ENCODE results near the gene PHF21B.

PHF21B gene

DNA sequence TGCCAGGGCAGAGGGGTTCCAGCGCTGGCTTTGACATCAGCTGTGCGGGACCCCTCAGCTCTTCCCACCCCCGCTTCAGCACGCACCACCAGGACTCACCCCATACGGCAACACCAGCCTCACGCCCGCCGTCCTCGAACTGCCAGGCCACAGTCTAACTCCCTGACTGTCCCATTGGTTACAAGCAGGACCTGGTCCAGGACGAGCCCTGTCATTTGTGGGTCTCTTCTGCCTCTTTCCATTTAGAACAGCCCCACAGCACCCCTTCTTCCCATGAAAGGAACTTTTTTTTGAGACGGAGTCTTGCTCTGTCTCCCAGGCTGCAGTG is 81.7 kb downstream of the PHF21B start:
- in situ Hi-C loops (cut with MboI; ENCODE audit: low sequenced_read_pairs, unreplicated experiment): no loop called here
- no peak for DNase-seq (ENCODE audit: low spot score)
- TF ChIP-seq, protein P1, sequence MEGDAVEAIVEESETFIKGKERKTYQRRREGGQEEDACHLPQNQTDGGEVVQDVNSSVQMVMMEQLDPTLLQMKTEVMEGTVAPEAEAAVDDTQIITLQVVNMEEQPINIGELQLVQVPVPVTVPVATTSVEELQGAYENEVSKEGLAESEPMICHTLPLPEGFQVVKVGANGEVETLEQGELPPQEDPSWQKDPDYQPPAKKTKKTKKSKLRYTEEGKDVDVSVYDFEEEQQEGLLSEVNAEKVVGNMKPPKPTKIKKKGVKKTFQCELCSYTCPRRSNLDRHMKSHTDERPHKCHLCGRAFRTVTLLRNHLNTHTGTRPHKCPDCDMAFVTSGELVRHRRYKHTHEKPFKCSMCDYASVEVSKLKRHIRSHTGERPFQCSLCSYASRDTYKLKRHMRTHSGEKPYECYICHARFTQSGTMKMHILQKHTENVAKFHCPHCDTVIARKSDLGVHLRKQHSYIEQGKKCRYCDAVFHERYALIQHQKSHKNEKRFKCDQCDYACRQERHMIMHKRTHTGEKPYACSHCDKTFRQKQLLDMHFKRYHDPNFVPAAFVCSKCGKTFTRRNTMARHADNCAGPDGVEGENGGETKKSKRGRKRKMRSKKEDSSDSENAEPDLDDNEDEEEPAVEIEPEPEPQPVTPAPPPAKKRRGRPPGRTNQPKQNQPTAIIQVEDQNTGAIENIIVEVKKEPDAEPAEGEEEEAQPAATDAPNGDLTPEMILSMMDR (IDR thresholded peaks at IDR 0.05; ENCODE audit: borderline replicate concordance, control extremely low read depth, extremely low read depth, insufficient read depth, missing control alignments): no peak

DNA sequence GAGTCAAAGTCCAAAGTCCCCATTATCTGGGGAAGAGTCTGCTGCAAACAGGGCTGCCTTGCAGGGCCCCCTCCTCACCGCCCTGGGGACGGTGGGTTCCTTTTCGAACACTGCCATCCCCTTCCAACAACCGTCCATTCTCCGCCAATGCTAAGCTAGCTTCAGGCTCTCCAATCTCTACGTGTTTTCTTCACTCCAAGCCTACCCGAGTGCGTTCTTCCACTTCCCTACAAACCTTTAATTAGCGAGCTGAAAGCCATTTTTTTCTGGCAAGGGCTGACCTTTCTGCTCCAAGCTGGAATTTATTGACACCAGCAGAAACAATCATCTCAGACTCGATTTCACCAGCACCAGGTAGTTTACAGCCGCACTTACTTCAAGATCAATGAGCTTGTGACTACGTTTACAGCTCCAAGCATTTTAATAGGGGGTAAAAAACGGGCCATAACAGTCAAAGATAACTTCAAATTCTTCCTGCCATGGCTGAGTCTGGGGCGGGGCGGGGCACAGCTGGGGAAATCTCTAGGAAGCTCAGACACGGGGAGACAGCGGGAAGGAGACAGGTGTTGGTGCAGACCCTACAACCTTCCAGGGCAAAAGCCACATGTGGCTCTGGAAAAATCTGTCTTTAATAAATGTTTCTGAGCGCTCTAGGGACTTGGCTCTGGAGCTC is 82.2 kb downstream of the PHF21B start:
- TF ChIP-seq, protein P1 (IDR thresholded peaks at IDR 0.05; ENCODE audit: borderline replicate concordance, control extremely low read depth, extremely low read depth, insufficient read depth, missing control alignments): no peak
- DNase-seq (ENCODE audit: low spot score): no peak
- in situ Hi-C loops (cut with MboI; ENCODE audit: low sequenced_read_pairs, unreplicated experiment): no loop called here

DNA sequence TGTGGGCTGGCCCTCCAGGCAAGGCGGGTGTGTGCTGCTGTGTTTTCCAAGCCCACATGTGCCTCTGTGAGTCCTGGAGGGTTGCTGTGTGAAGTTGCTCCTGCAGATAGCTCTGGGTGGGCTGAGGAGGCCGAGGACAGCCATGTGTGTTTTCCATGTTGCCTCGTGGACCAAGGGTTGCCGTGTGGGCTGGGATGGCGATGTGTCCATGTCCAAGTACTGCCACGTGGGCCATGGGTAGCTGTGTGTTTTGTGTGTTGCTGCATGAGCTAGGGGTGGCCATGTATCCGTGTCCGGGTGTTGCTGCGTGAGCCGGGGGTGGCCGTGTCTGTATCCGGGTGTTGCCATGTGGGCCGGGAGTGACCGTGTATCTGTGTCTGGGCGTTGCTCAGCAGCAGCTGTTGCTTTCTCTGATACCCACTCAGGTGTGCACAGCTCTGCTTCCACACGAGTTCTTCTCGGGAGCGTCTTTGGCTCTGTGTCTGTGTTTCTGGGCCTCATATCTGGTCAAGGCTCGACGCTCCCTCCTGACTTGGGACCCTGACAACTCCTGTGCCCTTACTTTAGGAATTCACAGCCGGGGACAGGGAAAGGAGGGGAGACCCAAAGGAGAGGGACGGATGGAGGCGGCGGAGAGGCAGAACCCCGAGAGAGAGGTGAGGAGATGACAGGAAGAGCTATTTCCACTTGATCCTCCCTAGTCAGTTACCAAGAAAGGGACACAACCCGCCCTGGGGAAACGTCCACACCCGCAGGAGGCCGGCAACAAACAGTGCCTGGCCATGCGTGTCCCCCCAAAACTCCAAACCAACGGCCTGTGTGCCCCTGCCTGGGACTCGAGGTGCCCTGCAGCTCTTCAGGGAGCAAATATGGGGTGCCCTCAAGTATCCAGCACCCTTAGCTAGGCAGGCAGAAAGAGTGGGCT is 83.1 kb downstream of the PHF21B start:
- TF ChIP-seq, protein P1 (IDR thresholded peaks at IDR 0.05; ENCODE audit: borderline replicate concordance, control extremely low read depth, extremely low read depth, insufficient read depth, missing control alignments): no peak
- in situ Hi-C loops (cut with MboI; ENCODE audit: low sequenced_read_pairs, unreplicated experiment): no loop called here
- DNase-seq (ENCODE audit: low spot score): no peak

DNA sequence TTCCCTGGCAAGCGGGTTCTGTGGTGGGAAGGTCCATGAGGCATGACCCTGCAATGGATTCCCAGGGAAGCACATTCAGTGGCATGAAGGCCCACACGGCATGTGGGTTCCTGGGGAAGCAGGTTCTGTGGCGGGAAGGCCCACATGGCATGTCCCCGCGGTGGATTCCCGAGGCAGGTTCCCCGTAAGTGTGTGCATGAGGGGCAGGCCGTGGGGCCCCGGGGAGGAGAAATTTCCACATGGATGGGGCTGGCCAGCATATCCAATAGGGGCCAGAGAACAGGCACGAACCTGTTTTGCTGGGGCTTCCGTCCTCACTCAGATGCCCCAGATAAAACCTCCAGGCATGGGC is 83.7 kb downstream of the PHF21B start:
- no peak for DNase-seq (ENCODE audit: low spot score)
- TF ChIP-seq, protein P1 (IDR thresholded peaks at IDR 0.05; ENCODE audit: borderline replicate concordance, control extremely low read depth, extremely low read depth, insufficient read depth, missing control alignments): no peak
- in situ Hi-C loops (cut with MboI; ENCODE audit: low sequenced_read_pairs, unreplicated experiment): no loop called here

DNA sequence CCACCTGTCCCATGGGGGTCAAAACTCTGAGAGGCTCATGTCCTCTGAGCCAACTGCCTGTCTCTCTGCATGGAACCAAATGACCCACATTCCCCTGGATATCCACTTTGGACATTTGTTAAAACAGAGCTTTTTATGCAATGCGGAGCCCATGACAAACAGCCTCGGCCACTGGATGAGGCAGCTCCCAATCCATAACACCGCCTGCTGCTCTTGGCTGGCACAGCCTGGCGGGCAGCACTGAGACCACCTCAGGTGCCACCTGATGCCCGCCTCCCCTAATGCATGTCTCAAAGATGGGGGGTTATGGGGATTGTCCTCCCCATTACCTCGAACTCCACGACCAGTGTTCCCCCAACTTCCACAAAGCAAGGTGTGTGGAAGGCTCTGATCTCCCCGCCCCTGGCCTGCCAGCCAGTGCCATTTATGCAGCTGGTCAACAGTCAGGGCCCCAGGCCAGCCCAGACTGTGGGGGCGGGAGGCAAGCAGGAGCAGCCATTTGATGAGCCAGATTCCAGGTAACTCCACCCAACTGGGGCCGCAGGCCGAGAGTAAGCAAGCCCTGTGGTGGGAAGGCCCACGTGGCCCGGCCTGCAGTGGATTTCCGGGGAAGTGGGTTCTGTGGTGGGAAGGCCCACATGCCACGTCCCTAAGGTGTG is 84.2 kb downstream of the PHF21B start:
- no peak for DNase-seq (ENCODE audit: low spot score)
- TF ChIP-seq, protein P1 (IDR thresholded peaks at IDR 0.05; ENCODE audit: borderline replicate concordance, control extremely low read depth, extremely low read depth, insufficient read depth, missing control alignments): no peak
- in situ Hi-C loops (cut with MboI; ENCODE audit: low sequenced_read_pairs, unreplicated experiment): no loop called here

DNA sequence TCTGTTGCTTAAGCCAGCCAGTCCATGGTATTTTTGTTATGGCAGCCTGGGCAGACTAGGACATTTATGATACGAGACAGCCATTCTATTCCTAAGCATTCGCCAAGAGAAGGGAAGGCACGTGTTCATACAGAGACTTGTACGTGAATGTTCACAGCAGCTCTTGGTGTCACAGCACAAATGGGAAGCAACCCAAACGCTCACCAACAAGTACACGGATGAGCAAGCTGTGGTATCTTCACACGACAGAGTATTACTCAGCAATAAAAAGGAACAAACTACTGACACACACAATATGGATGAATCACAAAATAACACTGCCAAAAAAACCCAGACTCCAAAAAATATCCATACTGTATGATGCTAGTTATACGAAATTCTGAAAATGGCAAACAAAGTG is 85.1 kb downstream of the PHF21B start:
- DNase-seq (ENCODE audit: low spot score): no peak
- in situ Hi-C loops (cut with MboI; ENCODE audit: low sequenced_read_pairs, unreplicated experiment): no loop called here
- TF ChIP-seq, protein P1 (IDR thresholded peaks at IDR 0.05; ENCODE audit: borderline replicate concordance, control extremely low read depth, extremely low read depth, insufficient read depth, missing control alignments): no peak

All from GM13976 (cell line).